Inflammatory macrophage treated with lipopolysaccharide for 4 hours (primary cell): ENCODE data around the gene DDX20.
"Not testable (repeated sequence)": the region's sequence is repeated elsewhere in the genome, so short reads cannot be mapped to it uniquely, and the experiment has no call there.

ENCODE experiments used
- DNase-seq: peaks from one replicate; pipeline ENCODE4 v3.0.0-alpha.2; 2020

Gene DDX20

GRCh38 chr1:111795401-111795800 lies 39.7 kb downstream of the DDX20 start:
- DNase-seq, result no peak

GRCh38 chr1:111798580-111798979 lies 42.9 kb downstream of the DDX20 start:
- DNase-seq, result no peak

- not testable (repeated sequence) for DNase-seq
These were observed 44.0 kb downstream of the DDX20 start for GRCh38 chr1:111799722-111800121.

- DNase-seq, result no peak
These were observed 45.6 kb downstream of the DDX20 start for GRCh38 chr1:111801071-111801850.

GRCh38 chr1:111802110-111802509 lies 46.4 kb downstream of the DDX20 start:
- DNase-seq, result no peak

GRCh38 chr1:111802984-111803383 lies 47.3 kb downstream of the DDX20 start:
- no peak for DNase-seq

- no peak for DNase-seq
These were observed 48.2 kb downstream of the DDX20 start for GRCh38 chr1:111803951-111804350.

GRCh38 chr1:111804776-111805175 lies 49.1 kb downstream of the DDX20 start:
- no peak for DNase-seq

GRCh38 chr1:111805251-111805650 lies 49.5 kb downstream of the DDX20 start:
- no peak for DNase-seq

GRCh38 chr1:111811891-111812290 lies 56.2 kb downstream of the DDX20 start:
- DNase-seq, result no peak

GRCh38 chr1:111812306-111812705 lies 56.6 kb downstream of the DDX20 start:
- no peak for DNase-seq

GRCh38 chr1:111813440-111814304 lies 58.0 kb downstream of the DDX20 start:
- no peak for DNase-seq

- no peak for DNase-seq
These were observed 58.6 kb downstream of the DDX20 start for GRCh38 chr1:111814305-111814628.

GRCh38 chr1:111814642-111815041 lies 58.9 kb downstream of the DDX20 start:
- DNase-seq, result no peak
